ENCODE results near the gene RBBP7.

GRCh38 chrX:16843208-16843909 is 26.8 kb downstream of the RBBP7 start:
- TF ChIP-seq, protein P1, sequence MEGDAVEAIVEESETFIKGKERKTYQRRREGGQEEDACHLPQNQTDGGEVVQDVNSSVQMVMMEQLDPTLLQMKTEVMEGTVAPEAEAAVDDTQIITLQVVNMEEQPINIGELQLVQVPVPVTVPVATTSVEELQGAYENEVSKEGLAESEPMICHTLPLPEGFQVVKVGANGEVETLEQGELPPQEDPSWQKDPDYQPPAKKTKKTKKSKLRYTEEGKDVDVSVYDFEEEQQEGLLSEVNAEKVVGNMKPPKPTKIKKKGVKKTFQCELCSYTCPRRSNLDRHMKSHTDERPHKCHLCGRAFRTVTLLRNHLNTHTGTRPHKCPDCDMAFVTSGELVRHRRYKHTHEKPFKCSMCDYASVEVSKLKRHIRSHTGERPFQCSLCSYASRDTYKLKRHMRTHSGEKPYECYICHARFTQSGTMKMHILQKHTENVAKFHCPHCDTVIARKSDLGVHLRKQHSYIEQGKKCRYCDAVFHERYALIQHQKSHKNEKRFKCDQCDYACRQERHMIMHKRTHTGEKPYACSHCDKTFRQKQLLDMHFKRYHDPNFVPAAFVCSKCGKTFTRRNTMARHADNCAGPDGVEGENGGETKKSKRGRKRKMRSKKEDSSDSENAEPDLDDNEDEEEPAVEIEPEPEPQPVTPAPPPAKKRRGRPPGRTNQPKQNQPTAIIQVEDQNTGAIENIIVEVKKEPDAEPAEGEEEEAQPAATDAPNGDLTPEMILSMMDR (IDR thresholded peaks at IDR 0.05), result no peak
- no peak for TF ChIP-seq POLR2A (IDR thresholded peaks at IDR 0.05)
